ENCODE results near the gene DOCK9. TPM values are rescaled to one million over a fixed set of nuclear protein-coding genes. Genes with fewer than 3 reads are reported as not detected.

DOCK9 gene
- total RNA-seq, 1 experiment from 2014 or later, result 36.6 TPM

- TF ChIP-seq USF1 (CRISPR knock-in tag; IDR thresholded peaks at IDR 0.05) (no peak), ZNF532 (CRISPR knock-in tag; IDR thresholded peaks at IDR 0.05; ENCODE audit: borderline replicate concordance) (no peak), EMX1 (CRISPR knock-in tag; IDR thresholded peaks at IDR 0.05) (no peak), MAX (CRISPR knock-in tag; IDR thresholded peaks at IDR 0.05) (no peak)
Measured at GRCh38 chr13:98922306-98922705, 55.6 kb downstream of the DOCK9 start (continued).

- no peak for ATAC-seq
- no peaks in the 10 kb centered on the region for H3K9me3 Mint-ChIP-seq
- H3K4me1 Mint-ChIP-seq, result peaks cover 30% of the 10 kb centered on the region
- ChIA-PET POLR2A (no interaction called here), CTCF (no interaction called here)
- no peak overlapping the region for H3K4me3 Mint-ChIP-seq
- H3K36me3 Mint-ChIP-seq, result no peaks in the 10 kb centered on the region
- DNase-seq (ENCODE audit: low spot score), result no peak
- no peaks in the 10 kb centered on the region for H3K27me3 Mint-ChIP-seq (ENCODE audit: low read depth)
- no peak overlapping the region for H3K27ac Mint-ChIP-seq
- TF ChIP-seq PRRX2 (CRISPR knock-in tag; IDR thresholded peaks at IDR 0.05), result no peak
- no peak for TF ChIP-seq ZNF121 (CRISPR knock-in tag; IDR thresholded peaks at IDR 0.05)
- no peak for TF ChIP-seq CREM (CRISPR knock-in tag; IDR thresholded peaks at IDR 0.05)
- TF ChIP-seq ZNF396 (CRISPR knock-in tag; IDR thresholded peaks at IDR 0.05; ENCODE audit: borderline replicate concordance), result no peak
- TF ChIP-seq TCF7 (CRISPR knock-in tag; IDR thresholded peaks at IDR 0.05; ENCODE audit: low read depth), result no peak
- no peak for TF ChIP-seq ELF4 (CRISPR knock-in tag; IDR thresholded peaks at IDR 0.05; ENCODE audit: low read depth)
- TF ChIP-seq NR1H2 (CRISPR knock-in tag; IDR thresholded peaks at IDR 0.05), result no peak
- no peak for TF ChIP-seq JUN (CRISPR knock-in tag; IDR thresholded peaks at IDR 0.05)
- no peak for TF ChIP-seq USF2 (CRISPR knock-in tag; IDR thresholded peaks at IDR 0.05)
- TF ChIP-seq ERG (CRISPR knock-in tag; IDR thresholded peaks at IDR 0.05), result no peak
- TF ChIP-seq ZNF232 (CRISPR knock-in tag; IDR thresholded peaks at IDR 0.05), result no peak
- no peak for TF ChIP-seq ZNF317 (CRISPR knock-in tag; IDR thresholded peaks at IDR 0.05; ENCODE audit: borderline replicate concordance, low read depth)
- no peak for TF ChIP-seq ZSCAN18 (CRISPR knock-in tag; IDR thresholded peaks at IDR 0.05)
Measured at GRCh38 chr13:98921786-98922185, 56.1 kb downstream of the DOCK9 start.

Measured in WTC11 (cell line).